ENCODE data around the gene AFAP1.

The AFAP1 gene

DNA sequence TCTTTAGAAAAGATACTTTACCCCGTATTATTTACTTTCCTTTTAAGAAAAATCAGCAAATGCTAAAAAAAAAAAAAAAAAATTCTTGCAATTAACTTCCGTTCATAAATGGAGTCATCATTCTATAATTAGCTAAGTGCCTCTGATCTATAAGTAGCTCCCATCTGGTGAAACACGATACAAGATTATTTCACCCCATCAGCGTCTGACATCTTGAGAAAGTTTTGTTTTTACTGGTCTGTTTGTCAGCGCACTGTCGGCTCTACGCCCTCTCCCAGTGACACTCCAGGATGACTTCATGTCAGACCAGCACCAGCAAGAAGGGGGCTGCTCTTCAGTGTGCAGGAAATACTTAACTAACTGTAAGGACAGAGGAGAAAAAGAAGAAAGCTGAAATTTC is 108.3 kb downstream of the AFAP1 start (continued):
- peak; percentile 70 for TF ChIP-seq PRDM6 (tag by site-specific recombination; IDR thresholded peaks at IDR 0.05)
- no peak for TF ChIP-seq ZNF169 (tag by site-specific recombination; IDR thresholded peaks at IDR 0.05)
- TF ChIP-seq ZNF394 (tag by site-specific recombination; IDR thresholded peaks at IDR 0.05; ENCODE audit: borderline replicate concordance) = 0 out of 2 replicates have a peak, but pooled peaks have one; percentile 17
- peak; percentile 53; the same call in 1 of the 2 replicates for TF ChIP-seq GLIS1 (tag by site-specific recombination; IDR thresholded peaks at IDR 0.05)
- TF ChIP-seq KLF7 (tag by site-specific recombination; IDR thresholded peaks at IDR 0.05; ENCODE audit: borderline replicate concordance) = no peak
- TF ChIP-seq, protein P1, sequence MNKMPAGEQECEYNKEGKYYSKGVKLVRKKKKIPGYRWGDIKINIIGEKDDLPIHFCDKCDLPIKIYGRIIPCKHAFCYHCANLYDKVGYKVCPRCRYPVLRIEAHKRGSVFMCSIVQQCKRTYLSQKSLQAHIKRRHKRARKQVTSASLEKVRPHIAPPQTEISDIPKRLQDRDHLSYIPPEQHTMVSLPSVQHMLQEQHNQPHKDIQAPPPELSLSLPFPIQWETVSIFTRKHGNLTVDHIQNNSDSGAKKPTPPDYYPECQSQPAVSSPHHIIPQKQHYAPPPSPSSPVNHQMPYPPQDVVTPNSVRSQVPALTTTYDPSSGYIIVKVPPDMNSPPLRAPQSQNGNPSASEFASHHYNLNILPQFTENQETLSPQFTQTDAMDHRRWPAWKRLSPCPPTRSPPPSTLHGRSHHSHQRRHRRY (tag by site-specific recombination; IDR thresholded peaks at IDR 0.05) = no peak
- no peak for TF ChIP-seq ZNF777 (tag by site-specific recombination; IDR thresholded peaks at IDR 0.05; ENCODE audit: borderline replicate concordance)
- TF ChIP-seq ZNF221 (tag by site-specific recombination; IDR thresholded peaks at IDR 0.05; ENCODE audit: borderline replicate concordance) = no peak
- TF ChIP-seq CTCF (tag by site-specific recombination; IDR thresholded peaks at IDR 0.05) = no peak
- TF ChIP-seq ZNF280D (tag by site-specific recombination; IDR thresholded peaks at IDR 0.05) = no peak
- TF ChIP-seq ZNF416 (tag by site-specific recombination; IDR thresholded peaks at IDR 0.05) = no peak
- TF ChIP-seq, protein P2, sequence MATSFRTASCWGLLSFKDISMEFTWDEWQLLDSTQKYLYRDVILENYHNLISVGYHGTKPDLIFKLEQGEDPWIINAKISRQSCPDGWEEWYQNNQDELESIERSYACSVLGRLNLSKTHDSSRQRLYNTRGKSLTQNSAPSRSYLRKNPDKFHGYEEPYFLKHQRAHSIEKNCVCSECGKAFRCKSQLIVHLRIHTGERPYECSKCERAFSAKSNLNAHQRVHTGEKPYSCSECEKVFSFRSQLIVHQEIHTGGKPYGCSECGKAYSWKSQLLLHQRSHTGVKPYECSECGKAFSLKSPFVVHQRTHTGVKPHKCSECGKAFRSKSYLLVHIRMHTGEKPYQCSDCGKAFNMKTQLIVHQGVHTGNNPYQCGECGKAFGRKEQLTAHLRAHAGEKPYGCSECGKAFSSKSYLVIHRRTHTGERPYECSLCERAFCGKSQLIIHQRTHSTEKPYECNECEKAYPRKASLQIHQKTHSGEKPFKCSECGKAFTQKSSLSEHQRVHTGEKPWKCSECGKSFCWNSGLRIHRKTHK (tag by site-specific recombination; IDR thresholded peaks at IDR 0.05) = no peak
- no peak for TF ChIP-seq ZNF571 (tag by site-specific recombination; IDR thresholded peaks at IDR 0.05)
- TF ChIP-seq ZNF362 (tag by site-specific recombination; IDR thresholded peaks at IDR 0.05) = peak; percentile 81
- no peak for TF ChIP-seq SALL2 (tag by site-specific recombination; IDR thresholded peaks at IDR 0.05; ENCODE audit: borderline replicate concordance)
- TF ChIP-seq ZNF223 (tag by site-specific recombination; IDR thresholded peaks at IDR 0.05) = no peak
- peak; percentile 43; the same call in 1 of the 2 replicates for TF ChIP-seq TSHZ1 (tag by site-specific recombination; IDR thresholded peaks at IDR 0.05; ENCODE audit: borderline replicate concordance)
- 0 out of 2 replicates have a peak, but pooled peaks have one; percentile 7 for TF ChIP-seq ZFHX2 (tag by site-specific recombination; conservative IDR thresholded peaks at IDR 0.05)
- no peak for TF ChIP-seq BCL11B (tag by site-specific recombination; IDR thresholded peaks at IDR 0.05; ENCODE audit: low read depth)
- TF ChIP-seq ZEB2 (tag by site-specific recombination; IDR thresholded peaks at IDR 0.05) = peak; percentile 79
- no peak for TF ChIP-seq ZNF404 (tag by site-specific recombination; IDR thresholded peaks at IDR 0.05)
- no peak for TF ChIP-seq ZFP41 (tag by site-specific recombination; IDR thresholded peaks at IDR 0.05; ENCODE audit: borderline replicate concordance)
- TF ChIP-seq, protein P3, sequence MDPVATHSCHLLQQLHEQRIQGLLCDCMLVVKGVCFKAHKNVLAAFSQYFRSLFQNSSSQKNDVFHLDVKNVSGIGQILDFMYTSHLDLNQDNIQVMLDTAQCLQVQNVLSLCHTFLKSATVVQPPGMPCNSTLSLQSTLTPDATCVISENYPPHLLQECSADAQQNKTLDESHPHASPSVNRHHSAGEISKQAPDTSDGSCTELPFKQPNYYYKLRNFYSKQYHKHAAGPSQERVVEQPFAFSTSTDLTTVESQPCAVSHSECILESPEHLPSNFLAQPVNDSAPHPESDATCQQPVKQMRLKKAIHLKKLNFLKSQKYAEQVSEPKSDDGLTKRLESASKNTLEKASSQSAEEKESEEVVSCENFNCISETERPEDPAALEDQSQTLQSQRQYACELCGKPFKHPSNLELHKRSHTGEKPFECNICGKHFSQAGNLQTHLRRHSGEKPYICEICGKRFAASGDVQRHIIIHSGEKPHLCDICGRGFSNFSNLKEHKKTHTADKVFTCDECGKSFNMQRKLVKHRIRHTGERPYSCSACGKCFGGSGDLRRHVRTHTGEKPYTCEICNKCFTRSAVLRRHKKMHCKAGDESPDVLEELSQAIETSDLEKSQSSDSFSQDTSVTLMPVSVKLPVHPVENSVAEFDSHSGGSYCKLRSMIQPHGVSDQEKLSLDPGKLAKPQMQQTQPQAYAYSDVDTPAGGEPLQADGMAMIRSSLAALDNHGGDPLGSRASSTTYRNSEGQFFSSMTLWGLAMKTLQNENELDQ (tag by site-specific recombination; IDR thresholded peaks at IDR 0.05; ENCODE audit: low read depth) = no peak
